ENCODE results near the gene MRPL4. TPM values are rescaled to one million over a fixed set of nuclear protein-coding genes. Genes with fewer than 3 reads are reported as not detected.

MRPL4 gene
- total RNA-seq, 4 donors from 2014 or later = 18.2 to 56.9 (median 31.1) TPM

- Histone ChIP-seq H3K4me1 (no peaks in the 10 kb centered on the region), H3K27me3 (no peaks in the 10 kb centered on the region), H3K27ac (no peak overlapping the region), H3K36me3 (no peaks in the 10 kb centered on the region), H3K9me3 (no peaks in the 10 kb centered on the region), H3K4me3 (no peak overlapping the region)
- intact Hi-C loops (cut with DNase I; ENCODE audit: low total_unique reads) = no loop called here
- no peak for TF ChIP-seq CTCF (IDR thresholded peaks at IDR 0.05)
- no peak for TF ChIP-seq POLR2A (IDR thresholded peaks at IDR 0.05)
- no peak for DNase-seq
Observed at GRCh38 chr19:10306327-10306726, 54.3 kb downstream of the MRPL4 start.

- Histone ChIP-seq H3K4me3 (no peak within 1 kb of the TSS), H3K4me1 (no peaks in the 10 kb centered on the region), H3K36me3 (no peaks in the 10 kb centered on the region), H3K27me3 (no peaks in the 10 kb centered on the region), H3K9me3 (no peaks in the 10 kb centered on the region), H3K27ac (no peak within 1 kb of the TSS)
- intact Hi-C loops (cut with DNase I; ENCODE audit: low total_unique reads) = no loop called here
- no peak for DNase-seq
- TF ChIP-seq CTCF (IDR thresholded peaks at IDR 0.05) = no peak
- TF ChIP-seq POLR2A (IDR thresholded peaks at IDR 0.05) = no peak
Observed at GRCh38 chr19:10309423-10309822, 57.4 kb downstream of the MRPL4 start, which contains the start of gene ZGLP1. TSS of gene ZGLP1 (minus strand) at chr19:10309815.

Small RNA genes within 50 kb of the gene (microRNA-seq; reads per million reads assigned to microRNA genes)
- gene MIR4322 (ENCODE audit: borderline microRNAs expressed, borderline replicate concordance) = not detected

Small RNA genes within 50 kb of the gene (small RNA-seq; reads per million reads assigned to genes)
- not detected for gene AC011511.1
- not detected for gene MIR4322

Other genes with a start within 250 kb of the MRPL4 start
- gene COL5A3, start 241.7 kb upstream of the MRPL4 start, total RNA-seq = 10 to 100 TPM; 12.6 to 43.3 (median 25.6) TPM
- gene RDH8, start 238.7 kb upstream of the MRPL4 start, total RNA-seq = not detected
- gene SHFL, start 165.9 kb upstream of the MRPL4 start, total RNA-seq = 10 to 100 TPM; 23.2 to 79.2 (median 44.8) TPM
- gene ANGPTL6, start 149.5 kb upstream of the MRPL4 start, total RNA-seq = 1 to 10 TPM in 1 of 4 donors, not detected in 3; 5.5 TPM
- gene PPAN, start 145.9 kb upstream of the MRPL4 start, total RNA-seq = 10 to 100 TPM in 3 of 4 donors, 1 to 10 TPM in 1; 5.6 to 54.8 (median 26.1) TPM
- 10 to 100 TPM in 1 of 4 donors, 1 to 10 TPM in 2, under 1 TPM in 1; 0.51 to 19.1 (median 4.4) TPM for gene P2RY11, start 140.5 kb upstream of the MRPL4 start, total RNA-seq
- gene EIF3G, start 132.3 kb upstream of the MRPL4 start, total RNA-seq = 100 to 1,000 TPM; 162 to 460 (median 226) TPM
- 100 to 1,000 TPM in 1 of 4 donors, 10 to 100 TPM in 3; 37.6 to 134 (median 67.9) TPM for gene DNMT1, start 57.3 kb upstream of the MRPL4 start, total RNA-seq
- gene S1PR2, start 20.9 kb upstream of the MRPL4 start, total RNA-seq = 10 to 100 TPM in 3 of 4 donors, 1 to 10 TPM in 1; 1.3 to 32.5 (median 17.3) TPM
- gene ICAM1, start 18.9 kb downstream of the MRPL4 start, total RNA-seq = 10 to 100 TPM in 3 of 4 donors, 1 to 10 TPM in 1; 6.5 to 32.8 (median 23.2) TPM
- under 1 TPM in 1 of 4 donors, not detected in 3; 0.41 TPM for gene ICAM4, start 34.7 kb downstream of the MRPL4 start, total RNA-seq
- gene ICAM5, start 37.7 kb downstream of the MRPL4 start, total RNA-seq = under 1 TPM in 3 of 4 donors, not detected in 1; 0.07 to 0.88 (median 0.29) TPM
- gene ZGLP1, start 57.6 kb downstream of the MRPL4 start, total RNA-seq = 1 to 10 TPM in 2 of 4 donors, not detected in 2; 1.0 to 2.5 TPM
- 10 to 100 TPM in 1 of 4 donors, 1 to 10 TPM in 3; 1.5 to 12.7 (median 4.9) TPM for gene FDX2, start 63.8 kb downstream of the MRPL4 start, total RNA-seq
- 10 to 100 TPM in 3 of 4 donors, 1 to 10 TPM in 1; 7.4 to 42.4 (median 16.4) TPM for gene RAVER1, start 81.3 kb downstream of the MRPL4 start, total RNA-seq
- gene ICAM3, start 87.4 kb downstream of the MRPL4 start, total RNA-seq = 10 to 100 TPM in 1 of 4 donors, 1 to 10 TPM in 3; 3.0 to 65.3 (median 6.2) TPM
- gene TYK2, start 128.4 kb downstream of the MRPL4 start, total RNA-seq = 100 to 1,000 TPM in 1 of 4 donors, 10 to 100 TPM in 3; 22.0 to 112 (median 67.8) TPM
- gene CDC37, start 151.3 kb downstream of the MRPL4 start, total RNA-seq = 100 to 1,000 TPM in 2 of 4 donors, 10 to 100 TPM in 2; 41.5 to 163 (median 129) TPM
- gene PDE4A, start 168.3 kb downstream of the MRPL4 start, total RNA-seq = 10 to 100 TPM in 1 of 4 donors, 1 to 10 TPM in 3; 3.2 to 10.6 (median 4.1) TPM

Data from uterus (tissue), 4 donors.